MM.1S (cell line): ENCODE measurements around the gene OR14C36.

Experiments used
- DNase-seq: peaks from one replicate; pipeline ENCODE4 v3.0.0-alpha.2; 2015
- H2AFZ ChIP-seq: fragments of 300-600 bp; sonication (generic); 2 replicates; pipeline ENCODE4 v1.6.0; 2016; ENCODE audit warnings: antibody characterized with exemption, low read length
- H3F3A ChIP-seq: fragments of 300-600 bp; sonication (generic); 2 replicates; pipeline ENCODE4 v1.6.1; 2016; ENCODE audit warnings: mild to moderate bottlenecking, antibody characterized with exemption, low read length, moderate library complexity, mixed read lengths; ENCODE audit not compliant: insufficient read depth
- H3K27ac ChIP-seq: fragments of 300-600 bp; sonication (generic); 2 replicates; pipeline ENCODE4 v1.5.1; 2016; ENCODE audit warnings: mild to moderate bottlenecking, low read length
- H3K27me3 ChIP-seq: fragments of 300-600 bp; sonication (generic); replicated peaks from 2 replicates; pipeline ENCODE4 v1.6.0; 2016; ENCODE audit warnings: low read length; ENCODE audit not compliant: insufficient read depth
- H3K36me3 ChIP-seq: fragments of 300-600 bp; sonication (generic); replicated peaks from 2 replicates; pipeline ENCODE4 v1.6.1; 2016; ENCODE audit warnings: mild to moderate bottlenecking, low read length, mixed read lengths; ENCODE audit not compliant: insufficient read depth
- H3K4me1 ChIP-seq: fragments of 300-600 bp; sonication (generic); 2 replicates; pipeline ENCODE4 v1.6.1; 2016; ENCODE audit warnings: low read length, mixed read lengths
- H3K4me2 ChIP-seq: fragments of 300-600 bp; sonication (generic); 2 replicates; pipeline ENCODE4 v1.6.0; 2016; ENCODE audit warnings: low read depth, low read length
- H3K4me3 ChIP-seq: fragments of 300-600 bp; sonication (generic); 2 replicates; pipeline ENCODE4 v1.5.1; 2016; ENCODE audit warnings: low read length, mixed read lengths
- H3K79me2 ChIP-seq: fragments of 300-600 bp; sonication (generic); 2 replicates; pipeline ENCODE4 v1.6.1; 2016; ENCODE audit warnings: mixed run types, low read length, mixed read lengths
- H3K9ac ChIP-seq: fragments of 300-600 bp; sonication (generic); 2 replicates; pipeline ENCODE4 v1.6.1; 2016; ENCODE audit warnings: low read length, mixed read lengths
- H3K9me2 ChIP-seq: fragments of 300-600 bp; sonication (generic); replicated peaks from 2 replicates; pipeline ENCODE4 v1.6.1; 2016; ENCODE audit warnings: mild to moderate bottlenecking, low read length, mixed read lengths; ENCODE audit not compliant: insufficient read depth
- H3K9me3 ChIP-seq: fragments of 300-600 bp; sonication (generic); replicated peaks from 2 replicates; pipeline ENCODE4 v1.6.1; 2016; ENCODE audit warnings: mild to moderate bottlenecking, low read length, mixed read lengths; ENCODE audit not compliant: insufficient read depth
- H4K20me1 ChIP-seq: fragments of 300-600 bp; sonication (generic); 2 replicates; pipeline ENCODE4 v1.6.1; 2016; ENCODE audit warnings: mild to moderate bottlenecking, low read length, moderate library complexity, mixed read lengths; ENCODE audit not compliant: insufficient read depth
- CTCF ChIP-seq: fragments of 300-600 bp; sonication (generic); IDR thresholded peaks from 2 replicates; pipeline ENCODE4 v1.5.1; 2016; ENCODE audit warnings: antibody characterized with exemption, low read length, mixed read lengths
- EZH2 ChIP-seq: fragments of 300-600 bp; sonication (generic); optimal IDR thresholded peaks from 2 replicates; pipeline ENCODE3; 2017; ENCODE audit warnings: low read depth, mild to moderate bottlenecking, antibody characterized with exemption, low read length, mixed read lengths
- EZH2phosphoT487 ChIP-seq: fragments of 300-600 bp; sonication (generic); IDR thresholded peaks from 2 replicates; pipeline ENCODE4 v1.6.1; 2018; ENCODE audit warnings: antibody characterized with exemption, low read length

The OR14C36 gene

GRCh38 chr1:248316796-248317195 is 31.8 kb upstream of the OR14C36 start:
- Histone ChIP-seq H3K79me2 (no peaks in the 10 kb centered on the region), H3K9me2 (no peaks in the 10 kb centered on the region), H3K9ac (no peak overlapping the region), H3K9me3 (no peaks in the 10 kb centered on the region), H3K36me3 (no peaks in the 10 kb centered on the region), H4K20me1 (no peaks in the 10 kb centered on the region), H3K27ac (no peak overlapping the region), H3F3A (no peaks in the 10 kb centered on the region), H3K4me3 (no peak overlapping the region), H2AFZ (no peak overlapping the region), H3K27me3 (no peaks in the 10 kb centered on the region), H3K4me1 (no peaks in the 10 kb centered on the region), H3K4me2 (no peak overlapping the region)
- no peak for TF ChIP-seq EZH2phosphoT487
- TF ChIP-seq CTCF, result no peak
- no peak for TF ChIP-seq EZH2
- DNase-seq, result no peak

GRCh38 chr1:248324468-248324867 is 24.1 kb upstream of the OR14C36 start, which contains the start of gene OR2M7:
Gene OR2M7, minus strand, starts transcription at chr1:248324568. Its CDS starts 0 bp downstream, at chr1:248324568.
- Histone ChIP-seq H3K27me3 (no peaks in the 10 kb centered on the region), H3F3A (no peaks in the 10 kb centered on the region), H3K4me2 (no peak within 1 kb of the TSS), H3K27ac (no peak within 1 kb of the TSS), H3K9me3 (no peaks in the 10 kb centered on the region), H4K20me1 (no peaks in the 10 kb centered on the region), H3K36me3 (no peaks in the 10 kb centered on the region), H2AFZ (no peak within 1 kb of the TSS), H3K4me1 (no peaks in the 10 kb centered on the region), H3K79me2 (no peaks in the 10 kb centered on the region), H3K4me3 (no peak within 1 kb of the TSS), H3K9ac (no peak within 1 kb of the TSS), H3K9me2 (no peaks in the 10 kb centered on the region)
- DNase-seq, result no peak
- TF ChIP-seq EZH2, result no peak
- no peak for TF ChIP-seq EZH2phosphoT487
- no peak for TF ChIP-seq CTCF

- no peak overlapping the region for H2AFZ ChIP-seq
- no peaks in the 10 kb centered on the region for H3K79me2 ChIP-seq
- no peaks in the 10 kb centered on the region for H3F3A ChIP-seq
- H3K4me1 ChIP-seq, result no peaks in the 10 kb centered on the region
- H3K4me2 ChIP-seq, result no peak overlapping the region
- H3K4me3 ChIP-seq, result no peak overlapping the region
- no peak for DNase-seq
- no peaks in the 10 kb centered on the region for H3K36me3 ChIP-seq
- TF ChIP-seq EZH2phosphoT487 (no peak), EZH2 (no peak), CTCF (no peak)
- H3K27me3 ChIP-seq, result no peaks in the 10 kb centered on the region
- H3K27ac ChIP-seq, result no peak overlapping the region
- H3K9ac ChIP-seq, result no peak overlapping the region
- no peaks in the 10 kb centered on the region for H4K20me1 ChIP-seq
- H3K9me3 ChIP-seq, result no peaks in the 10 kb centered on the region
- H3K9me2 ChIP-seq, result no peaks in the 10 kb centered on the region
These were observed 5.1 kb upstream of the OR14C36 start for GRCh38 chr1:248343451-248343850.
